Fibroblast of skin of right biceps (primary cell): Measurements from ENCODE around the gene MYL12A.
"Not testable (repeated sequence)": the region's sequence is repeated elsewhere in the genome, so short reads cannot be mapped to it uniquely, and the experiment has no call there.

Source experiments
- DNase-seq: peaks from one replicate; pipeline ENCODE4 v3.0.0-alpha.2; 2013

MYL12A gene

DNA sequence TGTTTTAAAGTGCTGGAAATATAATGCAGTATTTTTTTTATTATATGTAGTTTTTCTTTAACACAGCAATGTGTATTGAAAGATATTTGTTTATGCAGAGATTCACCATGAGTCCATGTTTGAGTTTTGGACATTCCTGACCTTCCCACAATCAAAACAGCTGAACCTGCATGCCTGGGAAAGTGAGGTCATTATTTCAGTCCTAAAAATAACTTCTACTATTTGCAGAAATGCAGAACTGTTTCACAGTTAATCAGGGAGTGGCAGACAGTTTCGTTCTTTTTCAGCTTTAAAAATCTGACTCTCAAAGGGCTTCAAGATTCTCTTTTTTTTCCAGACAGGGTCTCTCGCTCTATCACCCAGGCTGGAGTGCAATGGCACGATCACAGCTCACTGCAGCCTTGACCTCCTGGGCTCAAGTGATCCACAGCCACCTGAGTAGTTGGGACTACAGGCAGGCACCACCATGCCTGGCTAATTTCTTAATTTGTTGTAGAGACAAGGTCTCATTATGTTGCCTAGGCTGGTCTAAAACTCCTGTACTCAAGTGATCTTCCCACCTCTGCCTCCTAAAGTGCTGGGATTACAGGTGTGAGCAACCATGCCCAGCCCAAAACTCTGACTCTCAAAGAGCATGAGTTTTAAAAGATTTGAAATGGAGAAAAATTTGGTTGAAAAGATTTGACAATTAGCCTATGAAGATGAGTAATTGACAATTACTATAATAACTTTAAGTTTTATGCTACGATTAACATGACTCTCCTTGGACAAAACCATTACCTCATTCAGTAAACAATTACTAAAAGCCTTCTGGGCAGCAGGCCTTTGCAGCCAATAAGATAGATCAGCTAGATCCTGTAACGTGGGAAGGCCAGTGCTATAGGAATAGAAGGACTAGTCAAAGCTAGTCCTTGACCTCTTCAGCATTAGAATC, 9.4 kb downstream of the MYL12A start:
- DNase-seq = peak; percentile 64

GRCh38 chr18:3257627-3258120, 10.1 kb downstream of the MYL12A start:
- no peak for DNase-seq

GRCh38 chr18:3260995-3261372, 13.4 kb downstream of the MYL12A start:
- DNase-seq = no peak

GRCh38 chr18:3261373-3262233, 14.0 kb downstream of the MYL12A start, which contains the start of gene MYL12B:
TSS of gene MYL12B (plus strand) at chr18:3262133. CDS start at chr18:3272899, 10,766 bp downstream.
- peak; percentile 83 for DNase-seq

DNA sequence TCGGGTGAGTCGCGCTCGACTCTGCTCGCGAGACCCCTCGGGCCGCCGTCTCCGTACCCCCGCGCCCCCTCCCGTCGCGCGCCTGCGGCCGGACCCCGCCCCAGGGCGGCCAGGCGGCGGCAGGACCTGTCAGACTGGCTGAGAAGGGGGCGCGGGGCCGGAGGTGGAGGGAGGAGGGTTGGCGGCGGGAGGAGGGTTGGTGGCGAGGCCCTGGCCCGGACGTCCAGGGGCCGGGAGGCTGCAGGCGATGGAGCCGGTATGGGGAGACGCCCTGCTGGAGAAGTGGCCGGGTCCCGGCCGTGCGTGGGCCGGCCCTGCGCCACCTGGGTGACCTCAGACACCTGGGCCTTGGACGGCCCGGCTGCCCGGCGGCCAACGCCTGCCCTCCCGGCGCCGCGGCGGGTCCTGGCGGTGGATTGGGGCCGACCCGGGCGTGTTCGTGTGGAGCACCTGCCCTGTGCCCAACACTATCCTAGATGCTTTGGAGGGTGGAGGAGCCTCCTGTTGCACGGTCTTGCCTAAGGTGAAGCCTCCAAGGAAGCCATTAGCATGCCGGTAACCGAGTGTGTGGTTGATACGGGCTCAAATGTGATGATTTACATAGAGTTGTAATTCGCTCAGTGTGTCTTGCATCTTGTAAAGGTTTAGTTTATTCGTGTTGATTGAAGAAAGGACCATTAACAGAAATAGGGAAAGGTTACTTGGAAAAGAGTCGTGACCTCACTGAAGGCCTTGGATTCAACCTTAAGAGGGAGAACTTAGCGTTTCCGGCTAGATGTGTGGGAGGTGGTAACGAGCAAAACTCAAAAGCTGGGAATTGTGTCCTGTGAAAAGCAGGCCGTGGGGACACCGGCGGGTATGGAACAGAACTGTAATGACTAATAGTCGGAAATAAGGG, 14.9 kb downstream of the MYL12A start:
- peak; percentile 29 for DNase-seq

GRCh38 chr18:3263132-3263700, 15.6 kb downstream of the MYL12A start:
- DNase-seq = no peak

GRCh38 chr18:3264362-3264761, 16.8 kb downstream of the MYL12A start:
- peak; percentile 18 for DNase-seq

GRCh38 chr18:3265564-3266033, 18.0 kb downstream of the MYL12A start:
- peak; percentile 76 for DNase-seq

DNA sequence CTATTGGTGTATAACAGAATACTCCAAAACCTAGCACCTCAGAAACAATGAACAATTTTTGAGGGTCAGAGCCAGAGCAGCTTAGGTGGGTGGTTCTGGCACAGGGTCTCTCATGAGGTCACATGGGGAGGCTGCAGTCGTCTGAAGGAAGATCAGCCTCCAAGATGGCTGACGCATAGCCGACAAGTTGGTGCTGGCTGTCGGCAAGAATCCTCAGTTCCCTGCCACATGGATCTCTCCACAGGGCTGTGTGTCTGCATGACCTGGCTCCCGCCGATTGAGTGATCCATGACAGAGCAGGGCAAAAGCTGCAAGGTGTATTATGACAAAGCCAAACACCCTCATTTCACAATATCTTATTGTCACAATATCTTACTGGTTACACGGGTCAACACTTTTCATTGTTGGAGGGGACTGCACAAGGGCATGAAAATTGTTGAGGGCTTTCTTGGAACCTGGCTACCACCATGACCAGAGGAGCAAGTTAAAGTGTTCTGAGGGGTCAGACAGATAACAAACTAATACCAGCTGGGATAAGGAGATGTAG, 18.5 kb downstream of the MYL12A start:
- no peak for DNase-seq

DNA sequence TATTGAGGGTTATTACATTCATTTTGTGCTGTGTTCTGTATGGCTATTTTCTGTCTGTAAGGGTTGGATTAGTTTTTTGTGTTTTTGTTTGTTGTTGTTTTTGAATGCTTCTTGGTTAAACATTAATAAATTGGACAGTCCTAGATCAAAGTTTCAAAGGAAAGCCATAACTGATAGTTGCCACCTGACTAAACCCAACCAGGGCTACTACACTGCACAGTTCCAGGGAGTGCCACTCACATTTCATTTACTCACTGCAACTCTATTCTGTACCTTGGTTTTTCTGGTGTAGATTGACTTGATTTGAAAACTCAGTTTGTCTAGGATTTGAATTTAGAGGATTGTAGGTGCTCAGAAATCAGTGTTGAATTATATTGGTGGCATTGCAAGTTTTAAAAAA, 20.7 kb downstream of the MYL12A start:
- DNase-seq = no peak

DNA sequence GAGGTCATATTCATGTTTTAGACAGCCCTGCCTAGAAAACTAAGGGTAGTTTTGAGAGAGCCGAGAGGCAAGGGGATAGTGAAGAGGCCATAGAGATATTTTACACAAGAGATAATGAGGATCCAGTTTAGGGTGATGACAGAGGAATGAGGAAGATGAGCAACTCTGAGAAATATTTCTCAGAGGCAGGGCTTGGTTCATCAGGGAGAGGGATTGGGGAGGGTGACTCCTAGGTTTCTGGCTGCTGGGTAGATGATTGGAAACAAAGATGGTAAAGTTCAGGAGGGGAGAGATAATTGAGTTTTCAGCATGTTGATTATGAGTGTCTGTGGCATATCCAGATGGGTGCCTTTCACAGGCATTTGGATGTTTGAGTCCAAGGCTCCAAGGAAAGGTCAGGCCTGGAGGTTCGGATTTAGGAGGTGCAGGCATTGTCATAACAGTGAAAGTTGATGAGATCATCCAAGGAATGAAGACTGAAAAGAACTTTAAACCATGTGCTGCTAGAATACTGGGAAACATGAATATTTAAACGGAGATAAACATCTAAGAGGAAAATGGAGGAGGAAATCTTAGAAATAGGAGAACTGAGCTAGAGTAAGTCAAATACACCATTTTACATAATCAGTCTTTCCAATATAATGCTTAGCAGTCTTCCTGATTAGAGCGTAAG, 21.8 kb downstream of the MYL12A start:
- DNase-seq = peak; percentile 77

- no peak for DNase-seq
Measured at GRCh38 chr18:3269914-3270299, 22.3 kb downstream of the MYL12A start.

DNA sequence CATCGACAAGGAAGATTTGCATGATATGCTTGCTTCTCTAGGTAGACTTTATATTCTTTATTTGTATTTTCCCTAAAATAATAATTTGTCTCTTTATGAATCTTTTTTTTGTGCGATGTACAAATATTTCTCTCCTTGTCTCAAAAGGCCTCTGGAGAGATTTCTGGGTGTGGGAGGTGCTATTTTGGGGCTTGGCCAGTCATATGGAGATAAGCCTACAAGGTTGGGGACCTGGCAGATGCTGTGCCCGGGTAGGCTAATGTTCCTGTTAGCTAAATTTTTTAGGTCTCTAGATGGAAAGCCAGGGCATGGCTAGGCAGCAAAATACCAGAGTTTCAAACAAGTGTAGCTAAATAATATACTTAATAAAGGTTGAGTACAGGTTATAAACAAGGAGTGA, 25.4 kb downstream of the MYL12A start:
- DNase-seq = no peak

DNA sequence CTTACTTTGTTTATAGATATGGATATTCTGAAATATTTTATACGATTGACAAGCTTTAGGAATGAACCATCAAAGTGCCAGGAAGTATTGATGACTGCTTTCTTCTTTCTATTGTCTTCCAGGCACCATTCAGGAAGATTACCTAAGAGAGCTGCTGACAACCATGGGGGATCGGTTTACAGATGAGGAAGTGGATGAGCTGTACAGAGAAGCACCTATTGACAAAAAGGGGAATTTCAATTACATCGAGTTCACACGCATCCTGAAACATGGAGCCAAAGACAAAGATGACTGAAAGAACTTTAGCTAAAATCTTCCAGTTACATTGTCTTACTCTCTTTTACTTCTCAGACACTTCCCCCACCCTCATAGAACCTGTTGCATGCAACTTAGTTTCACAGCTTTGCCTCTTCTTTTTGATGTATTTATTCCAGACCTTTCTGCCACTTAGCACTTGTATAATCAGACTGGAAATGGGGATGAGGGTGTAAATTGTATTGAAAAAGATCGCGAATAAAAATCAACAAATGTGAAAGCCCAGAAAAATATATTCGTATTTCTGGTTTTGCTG, 30.1 kb downstream of the MYL12A start:
- not testable (repeated sequence) for DNase-seq

GRCh38 chr18:3279201-3280185, 31.9 kb downstream of the MYL12A start:
- DNase-seq = no peak

GRCh38 chr18:3281456-3282400, 34.1 kb downstream of the MYL12A start:
- DNase-seq = peak; percentile 79

DNA sequence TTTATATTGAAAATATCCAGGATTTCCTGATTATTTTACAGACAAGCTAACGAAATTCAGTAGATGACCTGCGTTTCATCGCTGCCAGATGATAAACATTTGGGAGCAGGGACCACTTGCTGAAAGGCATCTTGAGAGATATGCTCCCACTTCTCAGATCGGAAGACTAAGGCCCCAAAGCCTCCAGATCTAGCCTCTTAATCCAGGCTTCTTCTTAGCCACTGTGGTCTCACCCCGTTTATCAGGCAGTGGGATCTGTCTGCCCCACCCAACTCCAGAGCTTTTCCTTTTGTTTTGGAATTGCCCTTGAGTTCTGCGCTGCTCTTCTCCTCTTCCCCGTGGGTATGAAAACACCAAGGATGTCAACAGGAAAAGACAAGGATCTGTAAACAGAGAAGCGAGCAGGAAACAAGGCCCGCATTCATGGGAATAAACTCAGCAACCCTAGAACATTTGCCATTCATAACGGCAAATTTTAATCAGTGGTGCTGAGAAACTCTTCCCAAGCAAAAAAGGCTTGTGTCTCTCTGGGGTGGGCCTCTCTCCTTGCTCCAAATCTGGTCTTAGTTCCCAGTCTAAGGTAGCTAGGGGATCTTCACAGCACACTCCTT, 35.8 kb downstream of the MYL12A start:
- no peak for DNase-seq

DNA sequence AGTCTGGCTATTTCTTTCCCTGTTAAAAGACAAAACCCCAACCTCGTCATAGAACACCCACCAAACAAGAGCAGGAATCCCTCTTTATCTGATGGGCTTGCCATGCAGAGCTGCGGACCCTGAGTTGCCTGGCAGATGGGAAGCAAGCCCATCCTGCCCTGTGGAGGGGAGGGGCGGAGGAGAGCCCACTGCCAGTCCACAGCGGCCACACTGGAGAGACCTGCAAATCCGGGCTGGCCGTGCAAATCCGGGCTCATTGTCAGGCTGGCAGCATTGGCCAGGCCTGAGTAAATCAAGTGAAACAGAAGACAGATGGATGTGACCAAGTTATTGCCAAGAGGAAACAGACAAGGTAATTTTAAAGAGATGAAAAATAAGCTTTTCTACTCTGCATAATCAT, 36.3 kb downstream of the MYL12A start:
- no peak for DNase-seq
